ENCODE measurements around the gene ABHD17C. TPM values are rescaled to one million over a fixed set of nuclear protein-coding genes. Genes with fewer than 3 reads are reported as not detected.

Gene ABHD17C
- total RNA-seq, 1 donor from 2014 or later: 12.5 TPM

GRCh38 chr15:80773792-80774352 lies 78.8 kb downstream of the ABHD17C start:
- no peak overlapping the region for H3K4me3 ChIP-seq
- H3K36me3 ChIP-seq: no peaks in the 10 kb centered on the region
- no peak for TF ChIP-seq POLR2AphosphoS5 (IDR thresholded peaks at IDR 0.05; ENCODE audit: insufficient read depth in 1 of 2, low read depth in 1 of 2)
- TF ChIP-seq POLR2A (IDR thresholded peaks at IDR 0.05): no peak
- TF ChIP-seq CTCF (IDR thresholded peaks at IDR 0.05): no peak
- no peaks in the 10 kb centered on the region for H3K9me3 ChIP-seq
- intact Hi-C loops (cut with DNase I): loop anchor here (10.0 kb wide), 1 partner anchor 319 kb away; no protein-coding TSS in a partner anchor
- DNase-seq (ENCODE audit: extremely low spot score in 2 of 2): no peak
- H3K27ac ChIP-seq: no peak overlapping the region
- H3K4me1 ChIP-seq: peaks cover 17% of the 10 kb centered on the region
- H3K27me3 ChIP-seq: no peaks in the 10 kb centered on the region

DNA sequence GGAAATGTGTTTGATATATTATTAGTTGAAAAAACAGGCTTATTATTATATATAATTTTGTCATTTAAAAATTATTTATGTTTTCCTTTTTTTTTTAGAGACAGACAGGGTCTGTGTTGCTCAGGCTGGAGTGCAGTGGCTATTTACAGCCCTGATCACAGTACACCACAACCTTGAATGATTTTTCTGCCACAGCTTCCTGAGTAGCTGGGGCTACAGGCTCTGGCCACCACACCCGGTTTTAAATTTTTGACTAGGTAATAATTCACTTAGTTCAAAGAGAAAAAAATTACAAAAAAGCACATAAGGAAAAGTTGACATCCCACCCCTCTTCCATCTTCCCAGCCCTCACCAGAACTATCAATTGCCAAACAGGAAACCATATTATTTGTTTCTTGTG lies 79.4 kb downstream of the ABHD17C start:
- no peak for TF ChIP-seq CTCF (IDR thresholded peaks at IDR 0.05)
- no peak for TF ChIP-seq POLR2A (IDR thresholded peaks at IDR 0.05)
- TF ChIP-seq POLR2AphosphoS5 (IDR thresholded peaks at IDR 0.05; ENCODE audit: insufficient read depth in 1 of 2, low read depth in 1 of 2): no peak
- no peaks in the 10 kb centered on the region for H3K9me3 ChIP-seq
- no peak overlapping the region for H3K4me3 ChIP-seq
- no peak for DNase-seq (ENCODE audit: extremely low spot score in 2 of 2)
- H3K36me3 ChIP-seq: no peaks in the 10 kb centered on the region
- intact Hi-C loops (cut with DNase I): loop anchor here (10.0 kb wide), 1 partner anchor 320 kb away; no protein-coding TSS in a partner anchor
- H3K4me1 ChIP-seq: peaks cover 22% of the 10 kb centered on the region
- no peaks in the 10 kb centered on the region for H3K27me3 ChIP-seq
- no peak overlapping the region for H3K27ac ChIP-seq

- Histone ChIP-seq H3K4me3 (no peak overlapping the region), H3K36me3 (no peaks in the 10 kb centered on the region), H3K9me3 (no peaks in the 10 kb centered on the region), H3K27ac (no peak overlapping the region), H3K27me3 (no peaks in the 10 kb centered on the region), H3K4me1 (peaks cover 30% of the 10 kb centered on the region)
- intact Hi-C loops (cut with DNase I): loop anchor here (5.0 to 10.0 kb wide), 2 partner anchors 208 to 321 kb away; no protein-coding TSS in a partner anchor
- DNase-seq (ENCODE audit: extremely low spot score in 2 of 2): no peak
- no peak for TF ChIP-seq POLR2AphosphoS5 (IDR thresholded peaks at IDR 0.05; ENCODE audit: insufficient read depth in 1 of 2, low read depth in 1 of 2)
- TF ChIP-seq POLR2A (IDR thresholded peaks at IDR 0.05): no peak
- no peak for TF ChIP-seq CTCF (IDR thresholded peaks at IDR 0.05)
These were observed 80.2 kb downstream of the ABHD17C start for GRCh38 chr15:80775338-80775737.

DNA sequence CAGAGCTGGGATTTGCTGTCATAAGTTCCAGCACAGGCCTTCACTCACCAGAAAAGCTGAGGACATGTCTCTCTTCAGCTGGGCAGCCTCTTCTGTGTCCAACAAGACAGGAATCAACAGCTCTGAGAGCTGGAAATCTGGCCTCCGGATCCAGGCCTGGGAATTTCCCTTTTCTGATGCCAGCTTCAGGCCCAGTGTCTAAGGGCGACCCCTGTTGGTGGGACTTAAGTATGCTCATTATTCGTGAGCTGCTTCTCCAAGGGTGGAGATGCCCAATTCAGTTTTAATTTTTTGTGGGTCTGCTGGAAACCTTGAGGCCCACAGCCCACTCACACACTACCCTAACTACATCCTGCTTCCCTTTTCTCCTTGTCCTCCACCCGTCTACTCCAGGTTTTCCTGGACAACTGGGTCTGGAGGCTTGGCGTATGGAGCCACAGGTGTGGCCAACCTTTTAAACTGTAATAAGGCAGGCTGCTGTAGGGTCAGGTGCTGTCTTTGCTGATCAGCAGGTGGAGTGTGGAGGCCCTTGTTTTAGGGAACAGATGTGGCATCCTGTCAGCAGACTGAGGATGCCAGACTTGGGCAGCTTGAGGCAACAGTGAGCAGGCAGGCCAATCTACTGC lies 81.4 kb downstream of the ABHD17C start:
- H3K27me3 ChIP-seq: no peaks in the 10 kb centered on the region
- TF ChIP-seq CTCF (IDR thresholded peaks at IDR 0.05): peak; percentile 44 to 62 (median 57)
- no peak for TF ChIP-seq POLR2A (IDR thresholded peaks at IDR 0.05)
- H3K9me3 ChIP-seq: no peaks in the 10 kb centered on the region
- intact Hi-C loops (cut with DNase I): loop anchor here (5.0 to 10.0 kb wide), 2 partner anchors 209 to 322 kb away; no protein-coding TSS in a partner anchor
- H3K4me3 ChIP-seq: no peak overlapping the region
- peaks cover 36% of the 10 kb centered on the region for H3K4me1 ChIP-seq
- no peak for DNase-seq (ENCODE audit: extremely low spot score in 2 of 2)
- no peaks in the 10 kb centered on the region for H3K36me3 ChIP-seq
- no peak overlapping the region for H3K27ac ChIP-seq

DNA sequence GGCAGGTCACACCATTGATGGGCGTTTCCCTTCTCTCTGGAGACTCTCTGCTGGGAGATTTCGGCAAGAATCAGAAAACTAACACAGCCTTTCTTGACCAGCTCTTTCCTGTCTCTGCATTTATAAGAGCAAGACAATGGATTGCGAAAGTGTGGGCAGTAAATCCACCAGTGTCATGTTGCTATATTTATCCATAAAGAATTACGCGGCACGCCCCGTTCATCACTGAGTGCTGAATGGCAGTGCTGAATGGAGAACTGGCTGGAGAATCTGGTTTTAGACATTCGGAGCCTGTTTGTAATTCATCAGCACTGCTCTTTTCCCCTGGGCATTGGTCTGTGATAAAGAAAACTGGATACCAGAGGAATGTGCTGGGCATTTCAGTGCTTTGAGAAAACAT lies 82.0 kb downstream of the ABHD17C start:
- Histone ChIP-seq H3K27me3 (no peaks in the 10 kb centered on the region), H3K9me3 (no peaks in the 10 kb centered on the region), H3K4me3 (no peak overlapping the region), H3K4me1 (peaks cover 36% of the 10 kb centered on the region), H3K36me3 (no peaks in the 10 kb centered on the region), H3K27ac (peak overlapping the region; percentile 37)
- intact Hi-C loops (cut with DNase I): loop anchor here (5.0 to 10.0 kb wide), 2 partner anchors 210 to 322 kb away; no protein-coding TSS in a partner anchor
- TF ChIP-seq POLR2AphosphoS5 (IDR thresholded peaks at IDR 0.05; ENCODE audit: insufficient read depth in 1 of 2, low read depth in 1 of 2): peak in 1 of 2 donors; percentile 72
- no peak for TF ChIP-seq POLR2A (IDR thresholded peaks at IDR 0.05)
- DNase-seq (ENCODE audit: extremely low spot score in 2 of 2): no peak

All from vagina (tissue), 2 donors.